Ishikawa (cell line): ENCODE results near the gene SAPCD2.

Experiments used
- CEBPB ChIP-seq: IDR thresholded peaks from 2 replicates; pipeline ENCODE4 v1.6.1; 2012
- EP300 ChIP-seq: IDR thresholded peaks from 2 replicates; pipeline ENCODE4 v1.6.1; 2012; ENCODE audit warnings: borderline replicate concordance
- MAX ChIP-seq: IDR thresholded peaks from 2 replicates; pipeline ENCODE4 v1.6.1; 2012
- TCF12 ChIP-seq: IDR thresholded peaks from 2 replicates; pipeline ENCODE4 v1.6.1; 2012; ENCODE audit warnings: low read depth
- USF1 ChIP-seq: IDR thresholded peaks from 2 replicates; pipeline ENCODE4 v1.6.1; 2012
- ZBTB7A ChIP-seq: IDR thresholded peaks from 2 replicates; pipeline ENCODE4 v1.6.1; 2012; ENCODE audit warnings: low read depth

- TF ChIP-seq MAX: no peak
- TF ChIP-seq TCF12: no peak
- no peak for TF ChIP-seq CEBPB
- no peak for TF ChIP-seq EP300
- TF ChIP-seq ZBTB7A: no peak
- no peak for TF ChIP-seq USF1
These were observed 33.3 kb downstream of the SAPCD2 start for GRCh38 chr9:137037035-137037434.
